GM12864 (cell line): ENCODE measurements around the gene ALDH3B1.

Source experiments
- DNase-seq: peaks from one replicate; pipeline ENCODE4 v3.0.0-alpha.2; 2011; ENCODE audit warnings: low read depth
- H3K4me3 ChIP-seq: 2 replicates; pipeline ENCODE4 v1.5.1; 2011; ENCODE audit warnings: mild to moderate bottlenecking, low read depth, low read length, control low read depth
- CTCF ChIP-seq: IDR thresholded peaks from 2 replicates; pipeline ENCODE4 v1.5.1; 2011; ENCODE audit warnings: low read depth, mild to moderate bottlenecking, moderate library complexity, low read length, control low read depth, inconsistent platforms; ENCODE audit errors: missing control alignments

The ALDH3B1 gene

GRCh38 chr11:68043349-68044144 lies 33.4 kb downstream of the ALDH3B1 start:
- TF ChIP-seq CTCF: no peak
- no peak overlapping the region for H3K4me3 ChIP-seq
- DNase-seq: no peak

- no peak for DNase-seq
Observed at GRCh38 chr11:68044145-68044813, 34.2 kb downstream of the ALDH3B1 start.

GRCh38 chr11:68044898-68045351 lies 34.8 kb downstream of the ALDH3B1 start:
- no peak for TF ChIP-seq CTCF
- no peak for DNase-seq
- no peak overlapping the region for H3K4me3 ChIP-seq

More at GRCh38 chr11:68044145-68044813, 34.2 kb downstream of the ALDH3B1 start:
- no peak for TF ChIP-seq CTCF
- H3K4me3 ChIP-seq: no peak overlapping the region

- no peak for DNase-seq
- no peak overlapping the region for H3K4me3 ChIP-seq
- TF ChIP-seq CTCF: no peak
Observed at GRCh38 chr11:68047437-68048290, 37.5 kb downstream of the ALDH3B1 start.

DNA sequence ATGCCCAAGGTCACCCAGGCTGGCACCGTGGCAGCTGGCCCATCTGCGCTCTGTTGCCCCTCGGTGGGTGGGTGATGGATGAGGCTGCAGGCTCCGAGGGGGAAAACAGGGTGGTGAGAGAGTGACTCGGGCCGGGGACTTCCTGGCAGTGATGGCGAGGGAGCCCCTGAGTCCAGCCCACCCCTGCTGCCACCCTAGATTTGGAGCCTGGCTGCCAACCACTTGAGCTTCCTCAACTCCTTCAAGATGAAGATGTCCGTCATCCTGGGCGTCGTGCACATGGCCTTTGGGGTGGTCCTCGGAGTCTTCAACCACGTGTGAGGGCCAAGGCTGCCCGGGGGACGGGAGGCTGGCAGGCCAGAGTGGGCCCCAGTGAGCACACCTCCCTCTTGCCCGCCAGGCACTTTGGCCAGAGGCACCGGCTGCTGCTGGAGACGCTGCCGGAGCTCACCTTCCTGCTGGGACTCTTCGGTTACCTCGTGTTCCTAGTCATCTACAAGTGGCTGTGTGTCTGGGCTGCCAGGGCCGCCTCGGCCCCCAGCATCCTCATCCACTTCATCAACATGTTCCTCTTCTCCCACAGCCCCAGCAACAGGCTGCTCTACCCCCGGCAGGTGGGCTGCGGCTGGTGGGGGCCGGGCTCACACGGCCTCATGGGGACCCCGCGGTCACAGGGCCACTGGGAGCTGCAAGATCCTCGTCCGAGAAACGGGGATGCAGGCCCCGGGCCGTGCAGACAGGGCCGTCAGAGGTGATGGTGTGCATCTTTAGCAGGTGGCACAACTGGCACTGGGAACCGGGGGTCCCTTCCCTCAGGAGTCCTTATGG lies 38.8 kb downstream of the ALDH3B1 start:
- no peak overlapping the region for H3K4me3 ChIP-seq
- no peak for DNase-seq
- TF ChIP-seq CTCF: no peak

GRCh38 chr11:68049509-68050370 lies 39.6 kb downstream of the ALDH3B1 start:
- TF ChIP-seq CTCF: no peak
- H3K4me3 ChIP-seq: no peak overlapping the region
- no peak for DNase-seq
